PFSK-1 (cell line): ENCODE measurements around the gene ECE1.
A peak's percentile ranks its signal among the peaks of the same experiment; 100 is the strongest.

Source experiments
- FOXP2 ChIP-seq: optimal IDR thresholded peaks from 2 replicates; pipeline ENCODE3; 2011; ENCODE audit warnings: borderline replicate concordance, control low read depth, inconsistent platforms; ENCODE audit not compliant: insufficient read depth; ENCODE audit errors: extremely low read length, extremely low read depth
- POLR2AphosphoS5 ChIP-seq: IDR thresholded peaks from 2 replicates; pipeline ENCODE4 v1.6.1; 2012; ENCODE audit warnings: low read depth, mild to moderate bottlenecking, control low read depth, low read length, moderate library complexity
- SIN3A ChIP-seq: IDR thresholded peaks from 2 replicates; pipeline ENCODE4 v1.6.1; 2012; ENCODE audit warnings: mild to moderate bottlenecking, low read length, moderate library complexity, borderline replicate concordance; ENCODE audit not compliant: insufficient read depth
- TAF1 ChIP-seq: IDR thresholded peaks from 2 replicates; pipeline ENCODE4 v1.6.1; 2012; ENCODE audit warnings: low read length, control low read depth, borderline replicate concordance; ENCODE audit not compliant: insufficient read depth
- TF ChIP-seq, protein P1 (sequence below), 2 experiments: IDR thresholded peaks; 2 replicates each; pipeline versions ENCODE4 v1.6.1 to v1.8.0; 2011 to 2012; ENCODE audit warnings: low read depth in 2 of 2, low read length in 2 of 2, control low read depth in 1 of 2, inconsistent platforms in 1 of 2, mild to moderate bottlenecking in 1 of 2, moderate library complexity in 1 of 2; ENCODE audit not compliant: insufficient read depth in 1 of 2

ECE1 gene

DNA sequence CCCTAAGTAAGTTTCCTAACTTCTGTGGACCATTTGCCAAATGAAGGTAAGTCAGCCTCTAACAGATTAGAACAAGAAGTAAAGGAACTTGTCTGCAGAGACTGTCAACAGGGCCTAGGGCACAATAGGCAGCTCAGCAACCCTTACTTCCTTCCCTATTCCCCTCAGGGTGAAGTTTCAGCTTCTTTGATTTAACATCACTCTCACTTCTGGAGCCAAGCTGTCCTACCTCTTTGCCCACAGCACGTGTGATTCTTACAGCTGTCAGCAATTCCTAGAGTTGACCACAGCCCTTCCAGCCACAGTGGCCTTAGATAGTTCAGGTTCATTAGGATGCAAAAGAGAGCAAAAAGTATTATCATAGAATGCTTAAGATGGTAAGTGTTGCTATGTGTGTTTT lies 106.0 kb downstream of the ECE1 start:
- TF ChIP-seq FOXP2 = no peak
- TF ChIP-seq POLR2AphosphoS5 = no peak
- TF ChIP-seq SIN3A = no peak
- TF ChIP-seq, protein P1, sequence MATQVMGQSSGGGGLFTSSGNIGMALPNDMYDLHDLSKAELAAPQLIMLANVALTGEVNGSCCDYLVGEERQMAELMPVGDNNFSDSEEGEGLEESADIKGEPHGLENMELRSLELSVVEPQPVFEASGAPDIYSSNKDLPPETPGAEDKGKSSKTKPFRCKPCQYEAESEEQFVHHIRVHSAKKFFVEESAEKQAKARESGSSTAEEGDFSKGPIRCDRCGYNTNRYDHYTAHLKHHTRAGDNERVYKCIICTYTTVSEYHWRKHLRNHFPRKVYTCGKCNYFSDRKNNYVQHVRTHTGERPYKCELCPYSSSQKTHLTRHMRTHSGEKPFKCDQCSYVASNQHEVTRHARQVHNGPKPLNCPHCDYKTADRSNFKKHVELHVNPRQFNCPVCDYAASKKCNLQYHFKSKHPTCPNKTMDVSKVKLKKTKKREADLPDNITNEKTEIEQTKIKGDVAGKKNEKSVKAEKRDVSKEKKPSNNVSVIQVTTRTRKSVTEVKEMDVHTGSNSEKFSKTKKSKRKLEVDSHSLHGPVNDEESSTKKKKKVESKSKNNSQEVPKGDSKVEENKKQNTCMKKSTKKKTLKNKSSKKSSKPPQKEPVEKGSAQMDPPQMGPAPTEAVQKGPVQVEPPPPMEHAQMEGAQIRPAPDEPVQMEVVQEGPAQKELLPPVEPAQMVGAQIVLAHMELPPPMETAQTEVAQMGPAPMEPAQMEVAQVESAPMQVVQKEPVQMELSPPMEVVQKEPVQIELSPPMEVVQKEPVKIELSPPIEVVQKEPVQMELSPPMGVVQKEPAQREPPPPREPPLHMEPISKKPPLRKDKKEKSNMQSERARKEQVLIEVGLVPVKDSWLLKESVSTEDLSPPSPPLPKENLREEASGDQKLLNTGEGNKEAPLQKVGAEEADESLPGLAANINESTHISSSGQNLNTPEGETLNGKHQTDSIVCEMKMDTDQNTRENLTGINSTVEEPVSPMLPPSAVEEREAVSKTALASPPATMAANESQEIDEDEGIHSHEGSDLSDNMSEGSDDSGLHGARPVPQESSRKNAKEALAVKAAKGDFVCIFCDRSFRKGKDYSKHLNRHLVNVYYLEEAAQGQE (IDR thresholded peaks at IDR 0.05; ENCODE audit: insufficient read depth in 1 of 2, low read depth in 2 of 2, low read length in 2 of 2) = no peak
- no peak for TF ChIP-seq TAF1

DNA sequence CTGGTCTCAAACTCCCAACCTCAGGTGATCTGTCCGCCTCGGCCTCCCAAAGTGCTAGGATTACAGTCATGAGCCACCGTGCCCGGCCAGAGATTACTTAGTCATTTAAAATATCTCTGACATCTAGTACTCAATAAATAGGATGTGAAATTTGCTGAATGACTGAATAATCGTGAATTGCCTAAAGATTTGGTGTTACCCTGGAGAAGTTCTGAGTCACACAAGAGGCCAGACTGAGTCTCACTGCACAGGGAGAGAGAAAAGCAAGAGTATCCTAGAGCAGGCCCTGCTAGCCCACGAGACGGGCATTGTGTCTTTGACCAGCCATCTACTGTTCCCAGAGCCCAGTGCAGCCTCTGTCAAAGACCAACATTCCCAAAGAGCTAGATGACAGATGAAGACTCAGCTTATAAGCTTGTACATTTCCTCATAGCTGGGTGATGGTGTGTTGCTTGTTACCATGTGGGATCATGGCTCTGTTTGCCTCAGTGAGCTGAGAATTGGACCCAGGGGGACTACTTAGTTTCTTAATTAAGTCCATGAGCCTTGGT lies 108.0 kb downstream of the ECE1 start:
- TF ChIP-seq, protein P1 (IDR thresholded peaks at IDR 0.05; ENCODE audit: insufficient read depth in 1 of 2, low read depth in 2 of 2, low read length in 2 of 2) = no peak
- TF ChIP-seq FOXP2 = no peak
- TF ChIP-seq POLR2AphosphoS5 = no peak
- no peak for TF ChIP-seq SIN3A
- no peak for TF ChIP-seq TAF1

DNA sequence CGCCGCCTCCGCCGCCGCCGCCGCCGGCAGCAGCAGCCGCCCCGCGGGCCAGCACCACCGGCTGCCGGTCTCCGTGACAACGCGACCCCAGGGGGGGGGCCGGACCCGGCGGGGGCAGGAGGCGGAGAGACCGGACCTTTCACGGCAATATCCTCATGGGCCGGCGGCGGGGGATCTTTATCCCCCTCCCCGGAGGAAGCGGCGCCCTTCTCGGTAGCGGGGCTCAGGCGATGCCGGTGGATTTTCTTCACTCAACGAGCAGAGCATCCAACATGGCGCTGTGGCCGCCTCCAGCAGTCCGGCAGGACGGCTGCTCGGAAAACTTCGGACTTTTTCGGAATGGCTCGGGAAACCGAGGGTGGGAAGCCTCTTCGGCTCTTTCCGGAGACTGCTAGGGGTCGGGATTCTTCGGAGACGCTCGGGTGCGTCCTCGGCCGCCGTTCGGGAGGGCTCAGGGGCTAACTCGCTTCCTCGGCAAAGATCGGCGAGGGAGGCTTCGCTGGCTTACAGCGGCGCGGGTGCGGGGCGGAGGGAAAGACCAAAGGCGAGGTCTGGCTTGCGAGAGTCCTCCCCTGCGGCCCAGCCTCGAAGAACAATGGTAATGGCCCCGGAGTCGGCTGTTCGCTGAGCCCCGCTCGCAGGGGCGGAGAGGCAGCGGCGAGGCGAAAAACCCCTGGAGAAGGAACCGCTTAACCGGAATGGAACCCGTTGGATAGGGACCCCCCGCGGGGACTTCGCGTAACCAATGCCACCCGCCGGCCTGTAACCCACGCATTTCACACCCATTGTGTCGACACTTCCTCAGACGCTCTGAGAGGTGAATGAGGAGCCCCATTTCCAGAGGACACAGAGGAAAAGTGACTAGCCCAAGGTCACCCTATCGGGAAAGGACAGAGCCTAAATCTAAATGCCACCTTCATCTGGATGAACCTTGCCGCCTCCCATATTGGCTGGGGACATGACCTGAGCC lies 113.4 kb downstream of the ECE1 start, which contains the start of gene EIF4G3:
TSS of gene EIF4G3 (minus strand) at position 312 of the 970 bp plus-strand sequence. CDS start 174,155 bp downstream, outside the sequence.
- TF ChIP-seq FOXP2 = no peak
- no peak for TF ChIP-seq SIN3A
- TF ChIP-seq TAF1 = peak; percentile 83
- TF ChIP-seq, protein P1 (IDR thresholded peaks at IDR 0.05; ENCODE audit: insufficient read depth in 1 of 2, low read depth in 2 of 2, low read length in 2 of 2) = no peak
- TF ChIP-seq POLR2AphosphoS5 = peak; percentile 93

DNA sequence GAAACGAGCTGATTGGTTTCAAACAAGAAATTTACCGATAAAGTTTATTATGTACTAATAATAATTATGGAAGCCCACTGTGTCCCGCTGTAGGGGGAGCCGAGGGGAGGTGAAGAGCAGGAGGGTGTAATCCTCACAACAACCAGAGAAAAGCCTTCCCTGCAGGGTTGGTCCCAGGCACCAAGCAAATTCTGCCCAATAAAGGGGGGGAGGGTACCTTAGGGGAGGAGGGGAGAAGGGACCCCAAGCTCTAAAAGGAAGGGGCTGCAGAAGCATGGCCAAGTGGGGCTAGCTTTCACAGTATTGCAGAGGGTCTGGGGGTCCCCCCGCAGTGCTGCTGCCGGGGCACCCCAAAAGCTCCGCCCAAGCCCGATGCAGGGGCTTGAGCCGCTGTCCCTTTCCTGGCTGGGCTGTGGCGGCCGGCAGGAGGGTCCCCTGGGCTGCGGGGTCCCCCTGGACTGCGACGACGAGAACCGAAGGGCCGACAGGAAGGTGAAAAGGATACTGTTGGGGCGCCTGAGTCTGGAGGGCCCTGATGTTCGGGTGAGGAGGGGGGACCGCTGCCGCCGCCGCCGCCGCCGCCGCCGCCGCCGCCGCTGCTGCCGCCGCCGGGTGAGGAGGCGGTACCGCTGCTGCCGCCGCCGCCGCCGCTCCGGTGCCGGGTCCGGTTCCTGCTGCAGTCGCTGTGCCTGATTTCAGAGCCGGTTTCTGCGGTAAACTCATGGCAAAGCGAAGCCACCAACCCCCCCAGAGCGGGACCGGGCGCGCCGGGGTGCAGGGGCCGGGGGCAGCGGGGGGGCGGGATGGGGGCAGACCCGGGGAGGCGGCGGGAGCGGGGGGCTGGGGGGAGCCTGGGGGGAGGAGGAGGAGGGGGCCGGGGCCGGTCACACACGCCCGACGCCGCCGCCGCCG lies 114.3 kb downstream of the ECE1 start:
- TF ChIP-seq TAF1 (no peak), SIN3A (no peak), FOXP2 (no peak), POLR2AphosphoS5 (no peak)
- TF ChIP-seq, protein P1 (IDR thresholded peaks at IDR 0.05; ENCODE audit: insufficient read depth in 1 of 2, low read depth in 2 of 2, low read length in 2 of 2) = no peak
